Measurements from ENCODE around the gene KIF3A.

The KIF3A gene

DNA sequence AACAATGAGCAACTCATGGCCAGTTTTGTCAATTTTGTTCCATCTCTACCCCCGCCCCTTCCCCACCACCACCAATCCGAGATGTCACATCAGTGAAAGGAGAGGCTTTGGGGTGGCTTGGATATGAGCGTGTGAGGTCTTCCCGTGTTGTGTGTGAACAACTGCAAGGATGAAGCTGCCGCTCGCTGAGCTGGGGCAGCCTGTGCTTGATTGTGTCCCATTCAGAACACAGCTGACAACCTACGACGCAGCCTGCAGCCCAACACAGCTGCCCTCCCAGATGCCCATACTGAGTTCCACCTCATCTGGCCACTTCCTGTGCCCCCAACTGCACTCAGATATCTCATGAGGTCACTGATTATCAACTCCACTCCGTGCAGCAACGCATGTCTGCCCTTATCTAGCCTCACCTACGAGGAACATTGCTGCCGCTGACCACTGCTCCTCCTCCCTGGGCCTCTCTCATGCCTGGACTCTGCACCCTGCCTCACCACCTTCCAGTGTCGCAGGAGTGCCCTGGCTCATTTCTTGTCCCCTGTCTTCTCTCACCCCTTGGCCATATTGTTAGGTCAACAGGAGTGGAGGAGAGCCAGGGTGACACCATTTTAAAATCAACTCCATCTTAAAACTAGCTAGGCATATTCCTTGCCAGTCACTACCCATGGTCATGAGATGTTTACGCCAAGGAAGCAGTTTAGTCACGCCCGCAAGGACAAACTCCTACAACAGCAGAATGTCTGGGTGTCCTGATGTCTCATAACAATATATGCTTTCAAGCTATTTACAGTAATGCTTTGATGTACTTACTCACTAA is 70.8 kb downstream of the KIF3A start:
- no peak for DNase-seq (ENCODE audit: low read depth)
- no peak overlapping the region for H3K4me3 ChIP-seq (ENCODE audit: low read length)
- TF ChIP-seq, protein P1, sequence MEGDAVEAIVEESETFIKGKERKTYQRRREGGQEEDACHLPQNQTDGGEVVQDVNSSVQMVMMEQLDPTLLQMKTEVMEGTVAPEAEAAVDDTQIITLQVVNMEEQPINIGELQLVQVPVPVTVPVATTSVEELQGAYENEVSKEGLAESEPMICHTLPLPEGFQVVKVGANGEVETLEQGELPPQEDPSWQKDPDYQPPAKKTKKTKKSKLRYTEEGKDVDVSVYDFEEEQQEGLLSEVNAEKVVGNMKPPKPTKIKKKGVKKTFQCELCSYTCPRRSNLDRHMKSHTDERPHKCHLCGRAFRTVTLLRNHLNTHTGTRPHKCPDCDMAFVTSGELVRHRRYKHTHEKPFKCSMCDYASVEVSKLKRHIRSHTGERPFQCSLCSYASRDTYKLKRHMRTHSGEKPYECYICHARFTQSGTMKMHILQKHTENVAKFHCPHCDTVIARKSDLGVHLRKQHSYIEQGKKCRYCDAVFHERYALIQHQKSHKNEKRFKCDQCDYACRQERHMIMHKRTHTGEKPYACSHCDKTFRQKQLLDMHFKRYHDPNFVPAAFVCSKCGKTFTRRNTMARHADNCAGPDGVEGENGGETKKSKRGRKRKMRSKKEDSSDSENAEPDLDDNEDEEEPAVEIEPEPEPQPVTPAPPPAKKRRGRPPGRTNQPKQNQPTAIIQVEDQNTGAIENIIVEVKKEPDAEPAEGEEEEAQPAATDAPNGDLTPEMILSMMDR (conservative IDR thresholded peaks at IDR 0.05; ENCODE audit: low read length), result no peak

DNA sequence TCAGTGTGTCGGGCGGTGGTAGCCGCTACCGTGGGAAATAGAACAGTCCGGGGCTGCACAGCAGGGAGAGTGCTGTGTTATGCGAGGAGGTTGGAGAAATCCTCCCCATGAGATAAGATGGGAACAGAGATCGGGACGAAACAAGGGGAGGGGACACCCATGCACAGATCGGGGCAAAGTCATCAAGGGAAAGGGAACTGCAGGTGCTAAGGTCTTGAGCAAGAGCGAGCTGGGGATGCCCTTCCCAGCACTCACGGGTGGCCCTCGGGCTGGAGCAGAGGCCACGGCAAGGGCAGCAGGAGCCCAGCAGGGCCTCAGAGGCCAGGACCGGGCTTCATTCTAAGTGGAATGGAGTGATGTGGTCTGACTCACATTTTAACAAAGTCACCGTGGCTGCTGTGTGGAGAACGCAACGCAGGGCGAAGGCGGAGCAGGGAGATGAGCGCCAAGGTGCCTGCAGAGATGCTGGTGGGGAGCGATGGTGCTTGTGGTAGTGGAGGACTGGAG is 71.7 kb downstream of the KIF3A start:
- H3K4me3 ChIP-seq (ENCODE audit: low read length), result no peak overlapping the region
- no peak for DNase-seq (ENCODE audit: low read depth)
- TF ChIP-seq, protein P1 (conservative IDR thresholded peaks at IDR 0.05; ENCODE audit: low read length), result no peak

GRCh38 chr5:132664696-132665209 is 72.6 kb downstream of the KIF3A start:
- no peak overlapping the region for H3K4me3 ChIP-seq (ENCODE audit: low read length)
- TF ChIP-seq, protein P1 (conservative IDR thresholded peaks at IDR 0.05; ENCODE audit: low read length), result no peak
- no peak for DNase-seq (ENCODE audit: low read depth)

- no peak for DNase-seq (ENCODE audit: low read depth)
- no peak overlapping the region for H3K4me3 ChIP-seq (ENCODE audit: low read length)
- TF ChIP-seq, protein P1 (conservative IDR thresholded peaks at IDR 0.05; ENCODE audit: low read length), result no peak
These were observed 73.3 kb downstream of the KIF3A start for GRCh38 chr5:132663771-132664695.

DNA sequence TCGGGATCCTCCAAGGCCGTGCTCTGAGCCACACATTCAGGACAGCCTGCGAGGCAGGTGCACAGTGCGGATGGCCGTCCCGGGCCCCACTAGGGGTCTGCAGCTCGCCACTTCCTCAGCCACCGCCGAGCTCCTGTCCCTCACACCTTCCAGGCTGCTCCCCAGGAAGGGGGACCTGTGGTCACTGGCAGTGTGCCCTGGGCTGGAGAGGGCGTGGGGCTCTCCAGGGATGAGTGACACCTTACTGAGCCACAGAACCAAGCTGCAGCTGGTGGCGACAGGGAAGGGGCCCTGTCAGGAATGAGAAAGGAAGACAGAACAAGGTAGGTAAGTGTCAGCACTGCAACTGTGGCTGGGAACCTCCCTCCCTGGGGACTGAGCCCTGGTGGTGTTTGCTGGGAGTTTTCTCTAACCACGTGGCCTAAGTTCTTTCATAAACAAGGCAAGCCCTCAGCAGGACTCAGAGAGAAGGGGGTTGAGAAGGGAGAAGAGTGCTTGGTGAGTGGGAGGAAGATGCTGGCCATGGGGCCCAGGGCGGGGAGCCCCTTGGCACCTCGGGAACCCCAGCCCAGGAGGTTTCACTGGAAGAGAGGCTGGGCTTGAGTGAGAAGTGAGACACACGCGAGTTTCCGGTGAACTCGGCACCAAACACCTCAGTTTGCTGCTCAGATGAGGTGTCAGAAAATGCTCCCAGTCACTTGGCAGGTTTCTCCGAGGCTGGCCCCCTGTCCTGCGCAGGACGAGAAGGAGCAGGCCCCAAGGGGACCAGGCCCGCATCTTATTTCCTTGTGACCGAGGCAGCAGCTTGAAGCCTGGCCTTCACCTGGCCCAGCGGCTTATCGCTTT is 74.2 kb downstream of the KIF3A start:
- H3K4me3 ChIP-seq (ENCODE audit: low read length), result no peak overlapping the region
- peak; percentile 12 for DNase-seq (ENCODE audit: low read depth)
- TF ChIP-seq, protein P1 (conservative IDR thresholded peaks at IDR 0.05; ENCODE audit: low read length), result no peak

- H3K4me3 ChIP-seq (ENCODE audit: low read length), result no peak overlapping the region
- DNase-seq (ENCODE audit: low read depth), result no peak
- TF ChIP-seq, protein P1 (conservative IDR thresholded peaks at IDR 0.05; ENCODE audit: low read length), result no peak
These were observed 75.3 kb downstream of the KIF3A start for GRCh38 chr5:132662004-132662401.

Measured in AG10803 (cell line).